Measurements from ENCODE around the gene GBX2.

DNA sequence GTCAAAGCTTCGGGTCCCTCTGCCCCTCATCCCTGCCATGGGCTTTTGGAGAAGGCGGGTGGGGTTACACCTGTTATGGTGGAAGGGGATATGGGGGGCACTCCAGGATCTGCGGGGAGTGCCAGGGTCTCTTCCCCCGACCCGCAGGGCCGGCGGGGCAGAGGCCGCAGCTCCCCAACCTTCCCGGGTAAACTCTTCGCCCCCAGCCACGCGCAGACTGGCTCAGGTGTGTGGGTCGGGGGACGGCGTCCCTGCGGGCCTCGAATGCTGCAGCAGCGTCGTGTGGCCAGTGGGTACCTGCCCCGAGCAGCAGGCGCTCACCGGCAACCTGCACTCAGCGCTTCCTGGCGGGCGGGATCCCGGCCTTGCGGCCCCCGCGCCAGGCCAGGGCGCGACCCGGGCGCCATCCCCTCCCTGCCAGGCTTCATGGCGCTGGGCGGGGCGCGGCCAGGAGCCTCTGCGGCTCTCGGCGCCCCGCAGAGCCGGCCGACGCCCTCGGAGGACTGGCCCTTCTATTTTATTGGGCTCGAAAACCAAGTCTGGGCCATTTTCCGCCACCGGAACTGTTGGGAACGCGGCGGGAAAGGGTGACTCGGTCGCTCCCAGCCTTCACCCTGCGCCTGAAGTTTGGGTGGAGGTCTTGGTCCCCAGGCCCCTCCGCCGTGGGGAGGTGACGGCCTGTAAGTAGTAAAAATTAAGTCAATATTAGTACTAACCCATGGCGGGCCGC is 4.5 kb downstream of the GBX2 start:
- TF ChIP-seq, protein P1, sequence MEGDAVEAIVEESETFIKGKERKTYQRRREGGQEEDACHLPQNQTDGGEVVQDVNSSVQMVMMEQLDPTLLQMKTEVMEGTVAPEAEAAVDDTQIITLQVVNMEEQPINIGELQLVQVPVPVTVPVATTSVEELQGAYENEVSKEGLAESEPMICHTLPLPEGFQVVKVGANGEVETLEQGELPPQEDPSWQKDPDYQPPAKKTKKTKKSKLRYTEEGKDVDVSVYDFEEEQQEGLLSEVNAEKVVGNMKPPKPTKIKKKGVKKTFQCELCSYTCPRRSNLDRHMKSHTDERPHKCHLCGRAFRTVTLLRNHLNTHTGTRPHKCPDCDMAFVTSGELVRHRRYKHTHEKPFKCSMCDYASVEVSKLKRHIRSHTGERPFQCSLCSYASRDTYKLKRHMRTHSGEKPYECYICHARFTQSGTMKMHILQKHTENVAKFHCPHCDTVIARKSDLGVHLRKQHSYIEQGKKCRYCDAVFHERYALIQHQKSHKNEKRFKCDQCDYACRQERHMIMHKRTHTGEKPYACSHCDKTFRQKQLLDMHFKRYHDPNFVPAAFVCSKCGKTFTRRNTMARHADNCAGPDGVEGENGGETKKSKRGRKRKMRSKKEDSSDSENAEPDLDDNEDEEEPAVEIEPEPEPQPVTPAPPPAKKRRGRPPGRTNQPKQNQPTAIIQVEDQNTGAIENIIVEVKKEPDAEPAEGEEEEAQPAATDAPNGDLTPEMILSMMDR (IDR thresholded peaks at IDR 0.05; ENCODE audit: insufficient read depth, low read length): no peak
- TF ChIP-seq, protein P2, sequence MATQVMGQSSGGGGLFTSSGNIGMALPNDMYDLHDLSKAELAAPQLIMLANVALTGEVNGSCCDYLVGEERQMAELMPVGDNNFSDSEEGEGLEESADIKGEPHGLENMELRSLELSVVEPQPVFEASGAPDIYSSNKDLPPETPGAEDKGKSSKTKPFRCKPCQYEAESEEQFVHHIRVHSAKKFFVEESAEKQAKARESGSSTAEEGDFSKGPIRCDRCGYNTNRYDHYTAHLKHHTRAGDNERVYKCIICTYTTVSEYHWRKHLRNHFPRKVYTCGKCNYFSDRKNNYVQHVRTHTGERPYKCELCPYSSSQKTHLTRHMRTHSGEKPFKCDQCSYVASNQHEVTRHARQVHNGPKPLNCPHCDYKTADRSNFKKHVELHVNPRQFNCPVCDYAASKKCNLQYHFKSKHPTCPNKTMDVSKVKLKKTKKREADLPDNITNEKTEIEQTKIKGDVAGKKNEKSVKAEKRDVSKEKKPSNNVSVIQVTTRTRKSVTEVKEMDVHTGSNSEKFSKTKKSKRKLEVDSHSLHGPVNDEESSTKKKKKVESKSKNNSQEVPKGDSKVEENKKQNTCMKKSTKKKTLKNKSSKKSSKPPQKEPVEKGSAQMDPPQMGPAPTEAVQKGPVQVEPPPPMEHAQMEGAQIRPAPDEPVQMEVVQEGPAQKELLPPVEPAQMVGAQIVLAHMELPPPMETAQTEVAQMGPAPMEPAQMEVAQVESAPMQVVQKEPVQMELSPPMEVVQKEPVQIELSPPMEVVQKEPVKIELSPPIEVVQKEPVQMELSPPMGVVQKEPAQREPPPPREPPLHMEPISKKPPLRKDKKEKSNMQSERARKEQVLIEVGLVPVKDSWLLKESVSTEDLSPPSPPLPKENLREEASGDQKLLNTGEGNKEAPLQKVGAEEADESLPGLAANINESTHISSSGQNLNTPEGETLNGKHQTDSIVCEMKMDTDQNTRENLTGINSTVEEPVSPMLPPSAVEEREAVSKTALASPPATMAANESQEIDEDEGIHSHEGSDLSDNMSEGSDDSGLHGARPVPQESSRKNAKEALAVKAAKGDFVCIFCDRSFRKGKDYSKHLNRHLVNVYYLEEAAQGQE (IDR thresholded peaks at IDR 0.05; ENCODE audit: insufficient replicate concordance, low read depth): no peak
- TF ChIP-seq POLR2AphosphoS5 (IDR thresholded peaks at IDR 0.05; ENCODE audit: low read depth): no peak
